Right atrium auricular region (tissue), 2 donors: Measurements from ENCODE around the gene ACTG2. TPM values are rescaled to one million over a fixed set of nuclear protein-coding genes. Genes with fewer than 3 reads are reported as not detected.

Experiments
- DNase-seq: peaks from one replicate; pipeline ENCODE4 v3.0.0-alpha.2; 2019; ENCODE audit warnings: low spot score
- H3K27ac ChIP-seq, 2 donors: fragments of 200-600 bp; sonication (generic); 1 replicate in 1 of 2; 2 replicates in 1 of 2; pipeline ENCODE4 v1.5.1; 2016 to 2019
- H3K27me3 ChIP-seq, 2 donors: fragments of 200-600 bp; sonication (generic); one replicate each; pipeline versions ENCODE4 v1.5.1 to v1.6.0; 2017 to 2019
- H3K36me3 ChIP-seq: fragments of 200-600 bp; sonication (generic); one replicate; pipeline ENCODE4 v1.5.1; 2016
- H3K4me1 ChIP-seq, 2 donors: fragments of 200-600 bp; sonication (generic); one replicate each; pipeline versions ENCODE4 v1.5.1 to v1.6.0; 2017 to 2019
- H3K4me3 ChIP-seq, 2 donors: fragments of 200-600 bp; sonication (generic); 1 replicate in 1 of 2; 2 replicates in 1 of 2; pipeline ENCODE4 v1.5.1; 2017 to 2019; ENCODE audit warnings: mild to moderate bottlenecking in 1 of 2, moderate library complexity in 1 of 2
- H3K9me3 ChIP-seq, 2 donors: fragments of 200-600 bp; sonication (generic); one replicate each; pipeline ENCODE4 v1.5.1; 2019
- total RNA-seq, 2 donors: library from RNA; depleted of rRNA; stranded (reverse); fragments of >200 nt; gene quantifications; one replicate each; pipeline ENCODE4 v1.1.0, GENCODE V29; 2016
- TF ChIP-seq, protein P1 (sequence below), 2 donors: fragments of 200-600 bp; sonication (generic); IDR thresholded peaks; one replicate each; pipeline ENCODE4 v1.5.1; 2019; ENCODE audit warnings: antibody characterized with exemption in 2 of 2

The ACTG2 gene
- 10 to 100 TPM in 1 of 2 donors, 1 to 10 TPM in 1; 3.7 to 23.8 TPM for total RNA-seq

DNA sequence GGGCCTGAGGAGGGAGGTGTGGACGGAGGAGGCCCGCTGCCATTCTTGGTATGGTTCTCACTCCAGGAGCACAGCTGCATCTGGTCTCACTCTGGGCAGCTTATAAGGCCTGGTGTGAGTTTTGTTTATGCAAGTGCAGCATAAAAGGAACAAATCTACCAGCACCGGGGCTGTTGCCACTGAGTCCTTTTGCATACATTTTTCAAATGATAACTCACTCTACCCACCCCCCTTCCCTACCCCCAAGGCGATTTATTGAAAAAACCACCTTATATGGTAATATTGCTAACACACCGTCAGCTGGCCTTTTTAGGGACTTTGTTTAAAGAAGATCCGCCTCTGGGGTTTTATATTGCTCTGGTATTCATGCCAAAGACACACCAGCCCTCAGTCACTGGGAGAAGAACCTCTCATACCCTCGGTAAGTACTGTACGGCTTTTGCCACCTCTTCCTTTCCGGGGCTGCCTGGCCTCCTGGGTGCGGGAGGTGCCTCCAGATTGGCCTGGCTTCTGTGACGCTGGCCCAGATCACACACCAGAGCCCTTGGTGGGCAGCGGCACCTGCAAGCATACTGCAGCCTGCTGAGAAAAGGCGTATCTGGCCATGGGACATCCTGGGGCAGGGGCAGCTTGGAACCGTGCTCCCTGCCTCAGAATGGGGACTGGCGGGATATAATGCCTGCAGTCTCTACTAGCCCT, at the start of gene ACTG2:
Gene ACTG2, plus strand, starts transcription at position 378 of the 699 bp plus-strand sequence. CDS start 8,304 bp downstream, outside the sequence.
- H3K27me3 ChIP-seq, result no peaks in the 10 kb centered on the region
- no peaks in the 10 kb centered on the region for H3K9me3 ChIP-seq
- H3K36me3 ChIP-seq, result no peaks in the 10 kb centered on the region
- peak within 1 kb of the TSS in 1 of 2 donors; percentile 3 for H3K4me3 ChIP-seq
- H3K27ac ChIP-seq, result peak within 1 kb of the TSS in 1 of 2 donors; percentile 16
- no peaks in the 10 kb centered on the region for H3K4me1 ChIP-seq
- TF ChIP-seq, protein P1, sequence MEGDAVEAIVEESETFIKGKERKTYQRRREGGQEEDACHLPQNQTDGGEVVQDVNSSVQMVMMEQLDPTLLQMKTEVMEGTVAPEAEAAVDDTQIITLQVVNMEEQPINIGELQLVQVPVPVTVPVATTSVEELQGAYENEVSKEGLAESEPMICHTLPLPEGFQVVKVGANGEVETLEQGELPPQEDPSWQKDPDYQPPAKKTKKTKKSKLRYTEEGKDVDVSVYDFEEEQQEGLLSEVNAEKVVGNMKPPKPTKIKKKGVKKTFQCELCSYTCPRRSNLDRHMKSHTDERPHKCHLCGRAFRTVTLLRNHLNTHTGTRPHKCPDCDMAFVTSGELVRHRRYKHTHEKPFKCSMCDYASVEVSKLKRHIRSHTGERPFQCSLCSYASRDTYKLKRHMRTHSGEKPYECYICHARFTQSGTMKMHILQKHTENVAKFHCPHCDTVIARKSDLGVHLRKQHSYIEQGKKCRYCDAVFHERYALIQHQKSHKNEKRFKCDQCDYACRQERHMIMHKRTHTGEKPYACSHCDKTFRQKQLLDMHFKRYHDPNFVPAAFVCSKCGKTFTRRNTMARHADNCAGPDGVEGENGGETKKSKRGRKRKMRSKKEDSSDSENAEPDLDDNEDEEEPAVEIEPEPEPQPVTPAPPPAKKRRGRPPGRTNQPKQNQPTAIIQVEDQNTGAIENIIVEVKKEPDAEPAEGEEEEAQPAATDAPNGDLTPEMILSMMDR (IDR thresholded peaks at IDR 0.05), result no peak
- DNase-seq, result no peak

DNA sequence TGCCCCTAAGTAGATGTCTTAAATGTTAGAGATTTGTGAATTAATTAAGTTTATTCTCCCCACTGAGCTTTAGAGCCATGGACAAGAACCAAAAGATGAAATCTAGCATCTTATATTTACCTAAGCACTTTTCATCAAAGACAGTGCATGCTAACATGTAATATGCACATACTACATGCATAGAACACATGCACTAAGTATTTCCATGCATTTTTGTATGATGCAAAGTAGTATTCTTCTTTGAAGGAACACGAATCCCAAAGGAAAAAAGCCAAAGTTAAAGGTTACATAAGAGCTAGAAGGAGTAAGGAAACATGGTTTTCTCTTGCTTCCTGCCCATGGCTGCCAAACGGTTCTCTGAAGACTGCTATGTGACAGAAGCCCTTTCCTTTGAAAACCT, 48.7 kb upstream of the ACTG2 start:
- Histone ChIP-seq H3K4me3 (no peak overlapping the region), H3K27me3 (no peaks in the 10 kb centered on the region), H3K36me3 (peaks cover 50% of the 10 kb centered on the region), H3K4me1 (peaks cover 0 to 5% of the 10 kb centered on the region in 2 donors), H3K27ac (no peak overlapping the region), H3K9me3 (no peaks in the 10 kb centered on the region)
- TF ChIP-seq, protein P1 (IDR thresholded peaks at IDR 0.05), result no peak
- DNase-seq, result no peak

DNA sequence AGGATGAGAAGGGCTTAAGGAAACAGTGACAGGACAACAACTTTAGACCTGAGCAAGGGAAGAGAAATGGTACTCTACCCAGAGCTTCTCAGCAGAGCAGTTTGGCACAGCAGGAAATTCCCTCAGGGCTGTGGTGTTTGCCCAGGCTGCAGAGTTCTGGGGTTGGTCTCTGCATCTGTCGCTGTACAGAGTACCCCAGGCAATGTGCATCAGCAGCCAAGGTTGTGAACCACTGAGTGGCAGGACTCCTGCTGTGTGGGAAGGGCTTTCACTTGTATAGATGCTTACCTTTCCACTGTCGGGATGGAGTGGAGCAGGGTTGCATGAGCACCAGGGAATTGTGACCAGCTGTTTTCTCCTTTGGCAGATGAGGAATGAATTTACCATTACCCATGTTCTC, 42.8 kb upstream of the ACTG2 start:
- DNase-seq, result no peak
- Histone ChIP-seq H3K36me3 (peaks cover 83% of the 10 kb centered on the region), H3K4me3 (no peak overlapping the region), H3K27me3 (no peaks in the 10 kb centered on the region), H3K27ac (no peak overlapping the region), H3K9me3 (no peaks in the 10 kb centered on the region), H3K4me1 (no peaks in the 10 kb centered on the region)
- TF ChIP-seq, protein P1 (IDR thresholded peaks at IDR 0.05), result no peak

DNA sequence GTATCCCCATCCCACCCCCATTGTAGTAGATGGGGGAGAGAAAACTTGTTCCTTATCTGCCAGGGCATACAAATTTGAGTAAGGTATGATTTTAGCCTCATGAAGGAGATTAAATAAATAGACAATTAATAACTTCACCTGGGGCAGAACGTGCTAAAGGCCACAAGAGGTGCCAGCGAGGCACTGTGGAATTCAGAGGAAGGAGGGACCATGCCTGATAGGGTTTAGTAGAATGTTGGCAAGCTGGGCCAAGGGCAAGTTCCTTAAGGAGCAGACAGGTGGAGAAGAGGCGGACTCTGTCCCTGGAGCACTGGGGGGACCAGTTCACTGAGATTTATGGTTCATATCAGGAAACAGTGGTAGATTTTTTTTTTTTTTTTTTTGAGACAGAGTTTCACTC, 41.5 kb upstream of the ACTG2 start:
- Histone ChIP-seq H3K4me3 (no peak overlapping the region), H3K27ac (no peak overlapping the region), H3K27me3 (no peaks in the 10 kb centered on the region), H3K36me3 (peaks cover 83% of the 10 kb centered on the region), H3K4me1 (no peaks in the 10 kb centered on the region), H3K9me3 (no peaks in the 10 kb centered on the region)
- no peak for DNase-seq
- TF ChIP-seq, protein P1 (IDR thresholded peaks at IDR 0.05), result no peak

DNA sequence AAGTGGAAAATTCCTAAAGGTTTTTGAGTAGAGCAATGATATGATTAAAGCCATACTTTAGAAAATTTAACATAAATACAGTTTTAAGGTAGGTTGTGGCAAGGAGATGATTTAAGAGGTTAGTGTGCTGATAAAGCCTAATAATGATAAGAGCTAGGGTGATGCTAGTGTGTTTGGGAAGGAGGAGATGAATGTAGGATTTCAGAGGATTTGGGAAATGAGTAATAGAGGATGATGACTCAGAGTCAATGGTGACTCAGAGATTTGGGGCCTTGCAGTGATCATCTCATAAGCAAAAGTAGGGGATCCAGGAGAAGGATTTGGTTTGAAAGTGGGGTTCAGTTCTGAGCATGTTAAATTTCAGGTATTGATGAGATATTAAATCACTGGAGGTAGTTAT, 40.8 kb upstream of the ACTG2 start:
- no peaks in the 10 kb centered on the region for H3K4me1 ChIP-seq
- no peak overlapping the region for H3K4me3 ChIP-seq
- no peaks in the 10 kb centered on the region for H3K27me3 ChIP-seq
- no peaks in the 10 kb centered on the region for H3K9me3 ChIP-seq
- no peak for DNase-seq
- no peak overlapping the region for H3K27ac ChIP-seq
- peaks cover 82% of the 10 kb centered on the region for H3K36me3 ChIP-seq
- TF ChIP-seq, protein P1 (IDR thresholded peaks at IDR 0.05), result no peak

DNA sequence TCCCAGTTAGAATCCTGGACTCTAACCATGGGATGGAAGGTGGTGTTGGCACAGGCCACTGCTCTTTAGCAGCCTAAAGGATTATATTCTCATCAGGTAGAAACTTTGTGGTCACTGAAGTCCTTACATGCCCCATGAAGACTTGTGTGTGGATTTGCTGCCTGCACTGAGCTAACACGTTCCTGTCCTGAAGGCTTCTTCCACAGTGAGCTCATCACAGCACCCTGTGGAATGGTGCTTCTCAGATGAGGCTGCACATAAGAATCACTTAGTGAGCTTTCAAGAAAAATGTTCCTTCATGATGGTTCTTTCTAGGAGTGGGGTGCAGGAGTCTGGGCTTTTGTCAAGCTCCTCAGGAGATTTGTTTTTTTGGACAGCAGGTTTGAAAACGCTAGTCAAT, 37.3 kb upstream of the ACTG2 start:
- no peak for DNase-seq
- H3K27me3 ChIP-seq, result no peaks in the 10 kb centered on the region
- no peaks in the 10 kb centered on the region for H3K9me3 ChIP-seq
- H3K36me3 ChIP-seq, result peaks cover 66% of the 10 kb centered on the region
- TF ChIP-seq, protein P1 (IDR thresholded peaks at IDR 0.05), result no peak
- H3K4me3 ChIP-seq, result no peak overlapping the region
- H3K27ac ChIP-seq, result no peak overlapping the region
- no peaks in the 10 kb centered on the region for H3K4me1 ChIP-seq
